H1 (cell line): Measurements from ENCODE around the gene NEDD4L. TPM values are rescaled to one million over a fixed set of nuclear protein-coding genes. Genes with fewer than 3 reads are reported as not detected.

ENCODE experiments used
- CTCF ChIA-PET: fragments of 300-600 bp; sonication (Branson Sonifier 250); formaldehyde crosslinking; loops from one replicate; lab custom pipeline; 2021; ENCODE audit not compliant: partially characterized antibody; lab: Charles Lee
- POLR2A ChIA-PET: fragments of 300-600 bp; sonication (Branson Sonifier 250); formaldehyde crosslinking; loops from one replicate; lab custom pipeline; 2021; ENCODE audit warnings: inconsistent platforms; ENCODE audit not compliant: partially characterized antibody; lab: Charles Lee
- DNase-seq, 2 experiments: peaks; one replicate each; pipeline versions ENCODE4 v3.0.0 to v3.0.0-alpha.2; 2010 to 2022; ENCODE audit warnings: low spot score in 2 of 2, low read depth in 1 of 2, mixed read lengths in 1 of 2
- FAIRE-seq: peaks from 2 replicates; lab custom pipeline; 2011; peaks lifted over from hg19 to GRCh38; lab: Jason Lieb, UNC
- H2AFZ ChIP-seq: 2 replicates; pipeline ENCODE4 v1.8.1; 2012; ENCODE audit warnings: low read length, inconsistent platforms
- H2AK5ac ChIP-seq: 2 replicates; pipeline ENCODE4 v1.6.1; 2013; ENCODE audit warnings: low read depth, low read length
- H2BK120ac ChIP-seq: replicated peaks from 2 replicates; pipeline ENCODE3; 2013; ENCODE audit warnings: low read depth, low read length, inconsistent platforms
- H2BK12ac ChIP-seq: 2 replicates; pipeline ENCODE4 v1.6.1; 2013; ENCODE audit warnings: low read depth, low read length
- H2BK15ac ChIP-seq: 2 replicates; pipeline ENCODE4 v1.6.1; 2013; ENCODE audit warnings: low read length
- H2BK20ac ChIP-seq: 2 replicates; pipeline ENCODE4 v1.6.1; 2013; ENCODE audit warnings: low read length
- H2BK5ac ChIP-seq: 2 replicates; pipeline ENCODE4 v1.6.1; 2013; ENCODE audit warnings: low read depth, low read length
- H3K14ac ChIP-seq: 2 replicates; pipeline ENCODE4 v1.6.1; 2013; ENCODE audit warnings: inconsistent platforms; ENCODE audit not compliant: insufficient read length
- H3K18ac ChIP-seq: 2 replicates; pipeline ENCODE4 v1.6.1; 2013; ENCODE audit warnings: low read length; ENCODE audit errors: extremely low read depth
- H3K23ac ChIP-seq: 2 replicates; pipeline ENCODE4 v1.6.1; 2013; ENCODE audit warnings: inconsistent platforms; ENCODE audit not compliant: insufficient read length
- H3K23me2 ChIP-seq: 2 replicates; pipeline ENCODE4 v1.6.1; 2013; ENCODE audit warnings: low read depth, low read length
- H3K27ac ChIP-seq: 2 replicates; pipeline ENCODE4 v1.6.1; 2011; ENCODE audit warnings: low read depth, low read length, inconsistent platforms
- H3K27me3 ChIP-seq, 4 experiments: replicated peaks in 1 of 4; 1 replicate in 1 of 4; 2 replicates in 3 of 4; pipeline versions ENCODE4 v1.6.1 to v1.8.1; 2011 to 2013; ENCODE audit warnings: low read length in 3 of 4, mild to moderate bottlenecking in 3 of 4, inconsistent platforms in 2 of 4, mixed read lengths in 2 of 4, moderate library complexity in 1 of 4; ENCODE audit not compliant: control insufficient read depth in 3 of 4, insufficient read depth in 3 of 4; ENCODE audit errors: extremely low read depth in 1 of 4
- H3K36me3 ChIP-seq, 4 experiments: 2 replicates each; pipeline versions ENCODE4 v1.6.1 to v1.8.1; 2011 to 2013; ENCODE audit warnings: mild to moderate bottlenecking in 4 of 4, low read length in 3 of 4, moderate library complexity in 2 of 4, control low read depth in 1 of 4, inconsistent platforms in 1 of 4; ENCODE audit not compliant: insufficient read depth in 4 of 4, control insufficient read depth in 2 of 4
- H3K4ac ChIP-seq: replicated peaks from 2 replicates; pipeline ENCODE3; 2013; ENCODE audit warnings: low read length, low read depth, mixed read lengths, inconsistent platforms; ENCODE audit not compliant: insufficient read length
- H3K4me1 ChIP-seq, 4 experiments: replicated peaks in 1 of 4; 1 replicate in 1 of 4; 2 replicates in 3 of 4; pipeline versions ENCODE4 v1.6.1 to v1.8.1; 2011 to 2013; ENCODE audit warnings: low read length in 3 of 4, inconsistent platforms in 2 of 4, mixed read lengths in 1 of 4; ENCODE audit not compliant: insufficient read depth in 4 of 4, control insufficient read depth in 3 of 4
- H3K4me2 ChIP-seq, 2 experiments: 2 replicates each; pipeline versions ENCODE4 v1.6.1 to v1.8.1; 2011 to 2013; ENCODE audit warnings: low read depth in 2 of 2, low read length in 2 of 2, control low read depth in 1 of 2, inconsistent platforms in 1 of 2, mild to moderate bottlenecking in 1 of 2; ENCODE audit not compliant: insufficient read depth in 1 of 2
- H3K4me3 ChIP-seq, 4 experiments: fragments of 200-600, 300-600 bp in 1 of 4; sonication (generic), shearing (Covaris generic), sonication (Bioruptor Twin) in 1 of 4; 2 replicates each; pipeline versions ENCODE4 v1.5.1 to v1.8.1; 2011 to 2016; ENCODE audit warnings: low read length in 4 of 4, low read depth in 3 of 4, control low read depth in 2 of 4, inconsistent platforms in 2 of 4, mild to moderate bottlenecking in 2 of 4, mixed read lengths in 1 of 4, moderate library complexity in 1 of 4; ENCODE audit not compliant: insufficient read depth in 2 of 4; ENCODE audit errors: extremely low read depth in 1 of 4
- H3K56ac ChIP-seq: replicated peaks from 2 replicates; pipeline ENCODE3; 2013; ENCODE audit warnings: low read depth, mild to moderate bottlenecking, mixed read lengths, low read length, inconsistent platforms; ENCODE audit not compliant: insufficient read length
- H3K79me1 ChIP-seq: 2 replicates; pipeline ENCODE4 v1.6.1; 2013; ENCODE audit warnings: low read depth, low read length, control low read depth
- H3K79me2 ChIP-seq, 2 experiments: 2 replicates each; pipeline versions ENCODE4 v1.6.1 to v1.8.1; 2012 to 2013; ENCODE audit warnings: low read length in 2 of 2, mild to moderate bottlenecking in 2 of 2, inconsistent platforms in 1 of 2; ENCODE audit not compliant: insufficient read depth in 2 of 2, control insufficient read depth in 1 of 2
- H3K9ac ChIP-seq, 4 experiments: replicated peaks in 1 of 4; 1 replicate in 1 of 4; 2 replicates in 3 of 4; pipeline versions ENCODE4 v1.6.1 to v1.8.1; 2011 to 2013; ENCODE audit warnings: low read depth in 3 of 4, low read length in 3 of 4, control low read depth in 2 of 4, mild to moderate bottlenecking in 2 of 4, moderate library complexity in 2 of 4, inconsistent platforms in 1 of 4; ENCODE audit errors: extremely low read depth in 1 of 4
- H3K9me3 ChIP-seq, 2 experiments: 2 replicates each; pipeline versions ENCODE4 v1.6.1 to v1.8.1; 2012 to 2013; ENCODE audit warnings: mild to moderate bottlenecking in 2 of 2, moderate library complexity in 2 of 2, control low read depth in 1 of 2, inconsistent platforms in 1 of 2, low read depth in 1 of 2, low read length in 1 of 2, mixed read lengths in 1 of 2; ENCODE audit not compliant: insufficient read depth in 2 of 2
- H4K20me1 ChIP-seq, 2 experiments: replicated peaks in 1 of 2; 2 replicates each; pipeline versions ENCODE3 to v1.8.1; 2011 to 2013; ENCODE audit warnings: inconsistent platforms in 2 of 2, low read length in 2 of 2, mild to moderate bottlenecking in 1 of 2; ENCODE audit not compliant: insufficient read depth in 2 of 2, control insufficient read depth in 1 of 2
- H4K5ac ChIP-seq: 2 replicates; pipeline ENCODE4 v1.6.1; 2013; ENCODE audit warnings: low read length, low read depth, mixed read lengths, inconsistent platforms; ENCODE audit not compliant: insufficient read length
- H4K8ac ChIP-seq: 2 replicates; pipeline ENCODE4 v1.8.0; 2013; ENCODE audit warnings: mild to moderate bottlenecking, moderate library complexity, low read length, inconsistent platforms; ENCODE audit not compliant: insufficient read depth; ENCODE audit errors: extremely low read depth
- H4K91ac ChIP-seq: replicated peaks from 2 replicates; pipeline ENCODE3; 2013; ENCODE audit warnings: low read length, mixed read lengths, inconsistent platforms; ENCODE audit not compliant: insufficient read length
- CREB1 ChIP-seq: IDR thresholded peaks from 2 replicates; pipeline ENCODE4 v1.6.1; 2012; ENCODE audit warnings: inconsistent platforms
- NANOG ChIP-seq: IDR thresholded peaks from 2 replicates; pipeline ENCODE4 v1.6.1; 2011; ENCODE audit warnings: low read length, low read depth, mild to moderate bottlenecking, inconsistent platforms; ENCODE audit not compliant: insufficient read depth, poor library complexity, severe bottlenecking
- PHF8 ChIP-seq: fragments of 200-600 bp; sonication (generic); conservative IDR thresholded peaks from 2 replicates; pipeline ENCODE4 v1.7.1; 2012; ENCODE audit warnings: low read depth, mild to moderate bottlenecking, inconsistent platforms, low read length, moderate library complexity
- POU5F1 ChIP-seq: IDR thresholded peaks from 2 replicates; pipeline ENCODE4 v1.6.1; 2011; ENCODE audit warnings: low read depth, mild to moderate bottlenecking, low read length, moderate library complexity
- RBBP5 ChIP-seq: IDR thresholded peaks from 2 replicates; pipeline ENCODE4 v1.7.1; 2012; ENCODE audit warnings: low read depth, mild to moderate bottlenecking, inconsistent platforms, low read length, moderate library complexity, borderline replicate concordance
- SIRT6 ChIP-seq: IDR thresholded peaks from one replicate; pipeline ENCODE4 v1.7.1; 2012; ENCODE audit warnings: low read length, inconsistent platforms
- TCF12 ChIP-seq: IDR thresholded peaks from 2 replicates; pipeline ENCODE4 v1.6.1; 2011; ENCODE audit warnings: low read depth, mild to moderate bottlenecking, low read length
- YY1 ChIP-seq: IDR thresholded peaks from 2 replicates; pipeline ENCODE4 v1.6.1; 2011; ENCODE audit warnings: low read depth, mild to moderate bottlenecking, low read length
- WGBS, 2 experiments: shearing (Covaris generic) in 1 of 2; methylation state at CpG; one replicate each; pipeline versions ENCODE4 v1.1.6 to v1.1.7; 2013 to 2015; ENCODE audit warnings: low lambda C conversion rate in 2 of 2, mixed read lengths in 2 of 2, inconsistent platforms in 1 of 2, low coverage in 1 of 2, missing lambda C conversion rate in 1 of 2; ENCODE audit not compliant: insufficient replicate concordance in 2 of 2, insufficient coverage in 1 of 2, insufficient read length in 1 of 2; ENCODE audit errors: extremely low coverage in 1 of 2, missing lambda C conversion rate in 1 of 2; 5-methylcytosine and 5-hydroxymethylcytosine counted together
- polyA plus RNA-seq, 7 experiments: library from polyadenylated mRNA; depleted of rRNA in 3 of 7; stranded (reverse) in 5 of 7; unstranded in 2 of 7; fragments of >200 nt in 5 of 7; fragments of 200-250 nt in 2 of 7; gene quantifications; 1 replicate in 5 of 7; 2 replicates in 1 of 7; 4 replicates in 1 of 7; pipeline versions ENCODE4 v1.2.1 to v1.2.3, GENCODE V29; 2011 to 2013; ENCODE audit warnings: missing spikeins in 2 of 7, mixed read lengths in 2 of 7
- total RNA-seq: library from RNA; stranded (reverse); fragmentation: NEBNext Ultra II Directional; extraction: Animal tissue kit (Norgen Biotek cat#: 25700); gene quantifications from 2 replicates; pipeline ENCODE4 v1.2.1, GENCODE V29; 2021
- TF ChIP-seq, protein P1 (sequence below), 3 experiments: IDR thresholded peaks; 1 replicate in 2 of 3; 2 replicates in 1 of 3; pipeline versions ENCODE4 v1.5.1 to v1.6.1; 2011; ENCODE audit warnings: low read length in 3 of 3, mild to moderate bottlenecking in 3 of 3, inconsistent platforms in 2 of 3, low read depth in 1 of 3, moderate library complexity in 1 of 3; ENCODE audit not compliant: insufficient read depth in 1 of 3; ENCODE audit errors: control extremely low read depth in 1 of 3
- TF ChIP-seq, protein P2 (sequence below): IDR thresholded peaks from 2 replicates; pipeline ENCODE4 v1.6.1; 2012; ENCODE audit warnings: inconsistent platforms

The NEDD4L gene
- total and polyA plus RNA-seq, 2 of the 8 experiments (the other 6 are each of a cell fraction or from before 2014, with no cell fraction given): 37.3 to 69.8 TPM

DNA sequence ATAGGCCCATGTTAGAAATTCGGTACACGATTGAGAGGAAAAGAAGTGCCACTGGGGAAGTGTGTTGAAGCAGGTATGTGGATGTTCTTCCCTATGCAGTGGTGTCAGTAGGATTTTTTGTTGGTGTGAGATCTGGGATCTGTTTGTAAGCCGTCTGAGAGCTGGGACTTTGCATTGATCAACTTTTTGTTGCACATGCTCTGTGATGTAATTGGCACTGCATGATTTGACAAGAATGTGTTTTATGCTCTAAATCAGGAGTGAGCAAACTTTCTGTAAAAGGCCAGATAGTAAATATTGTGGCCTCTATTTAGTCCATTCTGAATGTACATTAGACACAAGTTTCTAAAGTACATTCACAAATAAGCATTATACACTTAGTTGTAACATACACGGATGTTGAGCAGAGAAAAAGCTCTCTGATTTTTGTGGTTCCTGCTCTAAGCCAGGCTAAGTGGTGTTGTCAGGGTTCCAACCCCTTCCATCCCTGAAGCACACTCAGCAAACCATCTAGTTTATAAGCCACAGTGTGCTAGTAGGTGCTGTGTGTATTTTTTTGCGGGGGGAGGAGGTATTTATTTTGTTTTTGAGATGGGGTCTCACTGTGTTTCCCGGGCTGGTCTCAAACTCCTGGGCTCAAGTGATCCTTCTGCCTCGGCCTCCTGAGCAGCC, 235.6 kb downstream of the NEDD4L start:
- peaks cover 0 to 41% of the 10 kb centered on the region in 2 experiments; a peak in 2 of 4 replicates for H3K79me2 ChIP-seq
- TF ChIP-seq PHF8: no peak
- no peak for TF ChIP-seq SIRT6
- TF ChIP-seq POU5F1: no peak
- TF ChIP-seq RBBP5: no peak
- TF ChIP-seq, protein P1, sequence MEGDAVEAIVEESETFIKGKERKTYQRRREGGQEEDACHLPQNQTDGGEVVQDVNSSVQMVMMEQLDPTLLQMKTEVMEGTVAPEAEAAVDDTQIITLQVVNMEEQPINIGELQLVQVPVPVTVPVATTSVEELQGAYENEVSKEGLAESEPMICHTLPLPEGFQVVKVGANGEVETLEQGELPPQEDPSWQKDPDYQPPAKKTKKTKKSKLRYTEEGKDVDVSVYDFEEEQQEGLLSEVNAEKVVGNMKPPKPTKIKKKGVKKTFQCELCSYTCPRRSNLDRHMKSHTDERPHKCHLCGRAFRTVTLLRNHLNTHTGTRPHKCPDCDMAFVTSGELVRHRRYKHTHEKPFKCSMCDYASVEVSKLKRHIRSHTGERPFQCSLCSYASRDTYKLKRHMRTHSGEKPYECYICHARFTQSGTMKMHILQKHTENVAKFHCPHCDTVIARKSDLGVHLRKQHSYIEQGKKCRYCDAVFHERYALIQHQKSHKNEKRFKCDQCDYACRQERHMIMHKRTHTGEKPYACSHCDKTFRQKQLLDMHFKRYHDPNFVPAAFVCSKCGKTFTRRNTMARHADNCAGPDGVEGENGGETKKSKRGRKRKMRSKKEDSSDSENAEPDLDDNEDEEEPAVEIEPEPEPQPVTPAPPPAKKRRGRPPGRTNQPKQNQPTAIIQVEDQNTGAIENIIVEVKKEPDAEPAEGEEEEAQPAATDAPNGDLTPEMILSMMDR (IDR thresholded peaks at IDR 0.05; ENCODE audit: control extremely low read depth in 1 of 3, insufficient read depth in 1 of 3, low read depth in 1 of 3, low read length in 3 of 3): no peak
- TF ChIP-seq TCF12: no peak
- TF ChIP-seq, protein P2, sequence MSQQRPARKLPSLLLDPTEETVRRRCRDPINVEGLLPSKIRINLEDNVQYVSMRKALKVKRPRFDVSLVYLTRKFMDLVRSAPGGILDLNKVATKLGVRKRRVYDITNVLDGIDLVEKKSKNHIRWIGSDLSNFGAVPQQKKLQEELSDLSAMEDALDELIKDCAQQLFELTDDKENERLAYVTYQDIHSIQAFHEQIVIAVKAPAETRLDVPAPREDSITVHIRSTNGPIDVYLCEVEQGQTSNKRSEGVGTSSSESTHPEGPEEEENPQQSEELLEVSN: no peak
- no peak for TF ChIP-seq NANOG
- TF ChIP-seq YY1: no peak
- no peak for TF ChIP-seq CREB1

More for the DNA sequence above, 235.6 kb downstream of the NEDD4L start:
- Histone ChIP-seq H3K18ac (no peak overlapping the region), H3K4ac (no peak overlapping the region), H3K27me3 (no peaks in the 10 kb centered on the region), H2AK5ac (no peak overlapping the region), H3K9me3 (no peaks in the 10 kb centered on the region), H4K5ac (no peak overlapping the region), H3K36me3 (no peaks in the 10 kb centered on the region), H3K23ac (no peak overlapping the region), H2BK20ac (no peak overlapping the region), H3K4me1 (peaks cover 2 to 8% (median 3%) of the 10 kb centered on the region in 4 experiments; a peak in 4 of 7 replicates), H3K14ac (no peak overlapping the region), H3K9ac (no peak overlapping the region), H3K4me3 (no peak overlapping the region), H3K79me1 (peaks cover 5% of the 10 kb centered on the region), H3K27ac (no peak overlapping the region), H2BK120ac (no peak overlapping the region), H2BK12ac (no peak overlapping the region), H3K23me2 (no peaks in the 10 kb centered on the region), H2BK15ac (no peak overlapping the region), H3K56ac (no peak overlapping the region), H4K8ac (no peak overlapping the region), H4K91ac (no peak overlapping the region), H2BK5ac (no peak overlapping the region), H2AFZ (no peak overlapping the region), H4K20me1 (peaks cover 0 to 6% of the 10 kb centered on the region in 2 experiments), H3K4me2 (no peak overlapping the region)
- FAIRE-seq: no peak
- ChIA-PET CTCF (interaction anchor here (1.0 kb wide), 1 partner anchor 8 kb away, joined by 3 read pairs; no protein-coding TSS in a partner anchor), POLR2A (interaction anchor here (1.0 kb wide), 1 partner anchor 21 kb away, joined by 3 read pairs; no protein-coding TSS in a partner anchor)
- WGBS, 2 experiments: 87% methylated on average over 7 of the region's 7 CpGs; no CpG with 5 or more reads in 1 of the 2 experiments
- no peak for DNase-seq
